HG03432 (cell line): ENCODE data around the gene PARD6A.

Experiments used
- ATAC-seq: cut with Tn5 transposase; IDR thresholded peaks from one replicate; pipeline ENCODE4 v1.9.1; 2021; ENCODE audit warnings: mild to moderate bottlenecking, moderate library complexity; ENCODE audit not compliant: unreplicated experiment

Gene PARD6A

GRCh38 chr16:67653128-67653788 lies 7.5 kb upstream of the PARD6A start:
- no peak for ATAC-seq

- ATAC-seq = no peak
Observed at GRCh38 chr16:67653789-67654402, 6.9 kb upstream of the PARD6A start.

- ATAC-seq = no peak
Observed at GRCh38 chr16:67654403-67654911, 6.3 kb upstream of the PARD6A start.

- no peak for ATAC-seq
Observed at GRCh38 chr16:67655363-67655762, 5.4 kb upstream of the PARD6A start.

- ATAC-seq = no peak
Observed at GRCh38 chr16:67656344-67657016, 4.3 kb upstream of the PARD6A start.

- ATAC-seq = no peak
Observed at GRCh38 chr16:67657017-67657608, 3.6 kb upstream of the PARD6A start.

- no peak for ATAC-seq
Observed at GRCh38 chr16:67657751-67658518, 2.8 kb upstream of the PARD6A start.

- no peak for ATAC-seq
Observed at GRCh38 chr16:67658849-67659674, 1.7 kb upstream of the PARD6A start.

- ATAC-seq = peak; percentile 56
Observed at GRCh38 chr16:67659675-67660563, 841 bp upstream of the PARD6A start, which contains the start of gene ACD. TSS of gene ACD (minus strand) at chr16:67660260. CDS start at chr16:67660220, 40 bp downstream.

- no peak for ATAC-seq
Observed at GRCh38 chr16:67661101-67661761, 471 bp downstream of the PARD6A start.

- ATAC-seq = no peak
Observed at GRCh38 chr16:67661886-67662652, 1.3 kb downstream of the PARD6A start.

GRCh38 chr16:67662653-67663010 lies 1.9 kb downstream of the PARD6A start:
- ATAC-seq = no peak

- ATAC-seq = no peak
Observed at GRCh38 chr16:67663151-67663876, 2.6 kb downstream of the PARD6A start.

- ATAC-seq = no peak
Observed at GRCh38 chr16:67663877-67664222, 3.1 kb downstream of the PARD6A start.

GRCh38 chr16:67664258-67664657 lies 3.5 kb downstream of the PARD6A start:
- ATAC-seq = no peak

- no peak for ATAC-seq
Observed at GRCh38 chr16:67664871-67665270, 4.1 kb downstream of the PARD6A start.

GRCh38 chr16:67665598-67665997 lies 4.8 kb downstream of the PARD6A start:
- no peak for ATAC-seq
